HL-60 (cell line): Measurements from ENCODE around the gene NOS1AP.

Experiments used
- CTCF ChIP-seq: IDR thresholded peaks from one replicate; pipeline ENCODE4 v1.5.1; 2011; ENCODE audit warnings: low read length, control low read depth, inconsistent platforms; ENCODE audit not compliant: insufficient read depth
- POLR2AphosphoS5 ChIP-seq: IDR thresholded peaks from 2 replicates; pipeline ENCODE4 v1.6.1; 2012; ENCODE audit warnings: low read depth
- REST ChIP-seq: IDR thresholded peaks from 2 replicates; pipeline ENCODE4 v1.6.1; 2012; ENCODE audit warnings: low read depth; ENCODE audit not compliant: insufficient replicate concordance

GRCh38 chr1:162363823-162364222, 294.3 kb downstream of the NOS1AP start:
- TF ChIP-seq CTCF (no peak), REST (no peak), POLR2AphosphoS5 (no peak)
